GM12878 (cell line): ENCODE measurements around the gene PID1. TPM values are rescaled to one million over a fixed set of nuclear protein-coding genes. Genes with fewer than 3 reads are reported as not detected.

Source experiments
- ATAC-seq: fragments of 200-7000 bp; cut with Tn5 transposase; 3 replicates; pipeline ENCODE4 v1.9.1; 2020; ENCODE audit warnings: mild to moderate bottlenecking, moderate library complexity
- BruUV-seq: library from RNA; stranded (reverse); fragments of 400-500 nt; replicated peaks from 2 replicates; lab custom pipeline; 2021; lab: Mats Ljungman, UMichigan
- CTCF ChIA-PET: fragments of 300-600 bp; sonication (Branson Sonifier 250); formaldehyde crosslinking; extraction: SDS; loops from one replicate; lab custom pipeline; 2021; ENCODE audit warnings: inconsistent platforms; lab: Yijun Ruan, JAX
- POLR2A ChIA-PET: fragments of 350-600 bp; formaldehyde crosslinking; extraction: SDS; loops from one replicate; lab custom pipeline; 2021; ENCODE audit warnings: inconsistent platforms; lab: Charles Lee
- RAD21 ChIA-PET: fragments of 300-600 bp; sonication (Branson Sonifier 250); formaldehyde crosslinking; loops from one replicate; lab custom pipeline; 2023; ENCODE audit warnings: antibody characterized with exemption; ENCODE audit not compliant: unreplicated experiment; lab: Charles Lee
- SMC1A ChIA-PET: fragments of 300-600 bp; sonication (Branson Sonifier 250); formaldehyde crosslinking; loops from one replicate; lab custom pipeline; 2023; ENCODE audit not compliant: unreplicated experiment, uncharacterized antibody; lab: Charles Lee
- DNase-seq: peaks from one replicate; pipeline ENCODE4 v3.0.0-alpha.2; 2011; ENCODE audit warnings: low read depth, low spot score
- FAIRE-seq: peaks from 3 replicates; lab custom pipeline; 2011; peaks lifted over from hg19 to GRCh38; lab: Jason Lieb, UNC
- H2AFZ ChIP-seq: 2 replicates; pipeline ENCODE4 v1.6.0; 2011; ENCODE audit warnings: low read depth, low read length, control low read depth; ENCODE audit not compliant: control insufficient read depth
- H3K27ac ChIP-seq: 2 replicates; pipeline ENCODE4 v1.5.1; 2011; ENCODE audit warnings: control low read depth; ENCODE audit not compliant: control insufficient read depth, insufficient read depth
- H3K27me3 ChIP-seq, 2 experiments: replicated peaks in 1 of 2; 2 replicates each; pipeline versions ENCODE4 v1.6.0 to v1.6.1; 2011; ENCODE audit warnings: low read length in 1 of 2; ENCODE audit not compliant: control insufficient read depth in 2 of 2, insufficient read depth in 2 of 2
- H3K36me3 ChIP-seq, 2 experiments: 2 replicates each; pipeline ENCODE4 v1.5.1; 2011; ENCODE audit warnings: low read length in 1 of 2; ENCODE audit not compliant: control insufficient read depth in 2 of 2, insufficient read depth in 2 of 2
- H3K4me1 ChIP-seq: 2 replicates; pipeline ENCODE4 v1.6.1; 2011; ENCODE audit warnings: mild to moderate bottlenecking, low read length, moderate library complexity, mixed read lengths; ENCODE audit not compliant: control insufficient read depth, insufficient read depth
- H3K4me2 ChIP-seq: 2 replicates; pipeline ENCODE4 v1.6.0; 2011; ENCODE audit warnings: control low read depth; ENCODE audit not compliant: control insufficient read depth, insufficient read depth
- H3K4me3 ChIP-seq: fragments of 200-600 bp; sonication (generic); 2 replicates; pipeline ENCODE4 v1.5.1; 2016
- H3K79me2 ChIP-seq: 2 replicates; pipeline ENCODE4 v1.6.0; 2011; ENCODE audit warnings: low read length; ENCODE audit not compliant: control insufficient read depth, insufficient read depth
- H3K9ac ChIP-seq: 2 replicates; pipeline ENCODE4 v1.8.0; 2011; ENCODE audit warnings: low read length, control low read depth, mixed read lengths; ENCODE audit not compliant: control insufficient read depth, insufficient read depth
- H3K9me3 ChIP-seq: replicated peaks from 3 replicates; pipeline ENCODE4 v1.5.1; 2011; ENCODE audit warnings: mild to moderate bottlenecking, low read length; ENCODE audit not compliant: control insufficient read depth, insufficient read depth
- H4K20me1 ChIP-seq: 2 replicates; pipeline ENCODE4 v1.6.0; 2011; ENCODE audit not compliant: control insufficient read depth, insufficient read depth
- FOXM1 ChIP-seq: IDR thresholded peaks from 2 replicates; pipeline ENCODE4 v1.6.1; 2012; ENCODE audit warnings: low read depth, mild to moderate bottlenecking, inconsistent platforms, low read length, moderate library complexity
- HCFC1 ChIP-seq: fragments of 150-350 bp; IDR thresholded peaks from 2 replicates; pipeline ENCODE4 v1.6.1; 2014; ENCODE audit warnings: low read length
- HDGF ChIP-seq: fragments of 450-650 bp; IDR thresholded peaks from 2 replicates; pipeline ENCODE4 v1.6.1; 2016; ENCODE audit warnings: antibody characterized with exemption
- NFIC ChIP-seq: IDR thresholded peaks from 2 replicates; pipeline ENCODE4 v1.6.1; 2012; ENCODE audit warnings: low read depth, mild to moderate bottlenecking, inconsistent platforms, low read length, moderate library complexity
- STAT3 ChIP-seq: IDR thresholded peaks from 2 replicates; pipeline ENCODE4 v1.6.1; 2011; ENCODE audit warnings: low read depth, low read length, improper control_type of control experiment
- WRNIP1 ChIP-seq: IDR thresholded peaks from 2 replicates; pipeline ENCODE4 v1.6.1; 2011; ENCODE audit warnings: low read depth, low read length, improper control_type of control experiment, borderline replicate concordance
- WGBS: methylation state at CpG from one replicate; pipeline ENCODE4 v1.1.6; 2016; ENCODE audit warnings: low lambda C conversion rate; ENCODE audit not compliant: insufficient replicate concordance, insufficient coverage; ENCODE audit errors: missing lambda C conversion rate; 5-methylcytosine and 5-hydroxymethylcytosine counted together
- in situ Hi-C: fragments of 300-500 bp; cut with MboI; formaldehyde crosslinking; loops from 9 replicates; pipeline ENCODE4 v1.14.3; 2018; ENCODE audit warnings: mixed read lengths
- intact Hi-C: fragments of 100-400 bp; cut with micrococcal nuclease; formaldehyde crosslinking; loops from one replicate; pipeline ENCODE4 v1.14.2; 2022; ENCODE audit not compliant: unreplicated experiment
- polyA plus RNA-seq, 11 experiments: library from polyadenylated mRNA; depleted of rRNA in 4 of 11; unstranded in 6 of 11; stranded (reverse) in 5 of 11; fragments of >200 nt; fragmentation: Nextera tagmentation in 4 of 11; fragmentation: Illumina TruSeq in 1 of 11; extraction: Ambion mirVana in 4 of 11; extraction: Trizol in 1 of 11; gene quantifications; 1 replicate in 1 of 11; 2 replicates in 10 of 11; pipeline versions ENCODE4 v1.2.1 to v1.2.3, GENCODE V29; 2011 to 2016; ENCODE audit warnings: inconsistent platforms in 2 of 11, missing spikeins in 2 of 11, low read depth in 1 of 11
- total RNA-seq, 4 experiments: library from RNA; depleted of rRNA in 3 of 4; stranded (reverse); fragments of >200 nt in 3 of 4; fragmentation: Illumina TruSeq in 1 of 4; extraction: Trizol in 1 of 4; gene quantifications; 2 replicates each; pipeline versions ENCODE4 v1.2.1 to v1.2.3, GENCODE V29; 2013 to 2021
- TF ChIP-seq, protein P1 (sequence below): fragments of 450-650 bp; formaldehyde crosslinking; IDR thresholded peaks from 2 replicates; pipeline ENCODE4 v1.5.0; 2022; ENCODE audit warnings: mild to moderate bottlenecking, missing genetic modification characterization
- TF ChIP-seq, protein P2 (sequence below): fragments of 450-650 bp; IDR thresholded peaks from 2 replicates; pipeline ENCODE4 v1.6.1; 2016; ENCODE audit warnings: mild to moderate bottlenecking
- TF ChIP-seq, protein P3 (sequence below): fragments of 450-650 bp; IDR thresholded peaks from 2 replicates; pipeline ENCODE4 v1.6.1; 2017; ENCODE audit warnings: antibody characterized with exemption, mild to moderate bottlenecking, moderate library complexity
- TF ChIP-seq, protein P4 (sequence below): IDR thresholded peaks from 2 replicates; pipeline ENCODE4 v1.6.1; 2012; ENCODE audit warnings: improper control_type of control experiment, low read depth, low read length; ENCODE audit not compliant: insufficient replicate concordance

The PID1 gene
- total and polyA plus RNA-seq, 10 of the 15 experiments (the other 5 are each of a cell fraction or from before 2014, with no cell fraction given): not detected

DNA sequence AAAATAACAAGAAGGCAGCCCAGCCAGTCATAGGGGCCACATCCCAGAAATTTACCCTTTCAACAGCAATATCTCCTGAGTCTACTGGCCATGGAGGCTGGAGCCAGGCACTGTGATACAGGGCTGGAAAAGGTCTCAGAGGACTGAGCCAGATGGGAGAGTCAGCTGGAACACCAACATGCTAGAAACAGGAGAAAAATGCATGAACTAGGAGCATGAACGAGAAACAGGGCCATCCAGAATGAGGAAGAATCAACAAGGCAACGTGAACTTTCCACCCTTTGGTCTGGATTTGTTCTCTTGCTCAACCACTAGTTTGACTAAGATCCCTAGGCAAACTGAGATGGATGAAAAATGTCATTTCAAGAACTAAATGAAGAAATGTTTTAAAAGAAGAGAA, 13.1 kb downstream of the PID1 start:
- intact Hi-C loops (no loop called here), in situ Hi-C loops (no loop called here)
- H3K9ac ChIP-seq: no peak overlapping the region
- WGBS: 0% methylated on average over 2 of the region's 2 CpGs
- no peak overlapping the region for H2AFZ ChIP-seq
- H3K4me1 ChIP-seq: no peaks in the 10 kb centered on the region
- POLR2A ChIA-PET: no interaction called here
- H3K27me3 ChIP-seq: no peaks in the 10 kb centered on the region
- ATAC-seq (no peak), DNase-seq (no peak), FAIRE-seq (no peak)
- SMC1A ChIA-PET: interaction anchor here (0.6 kb wide), 1 partner anchor 1163 kb away, joined by 3 read pairs; no protein-coding TSS in a partner anchor
- no peaks in the 10 kb centered on the region for H3K9me3 ChIP-seq
- no peak overlapping the region for H3K27ac ChIP-seq
- H3K4me2 ChIP-seq: no peak overlapping the region
- RAD21 ChIA-PET: no interaction called here
- H4K20me1 ChIP-seq: no peaks in the 10 kb centered on the region
- CTCF ChIA-PET: no interaction called here
- H3K79me2 ChIP-seq: no peaks in the 10 kb centered on the region
- BruUV-seq: no TSS peak
- no peaks in the 10 kb centered on the region for H3K36me3 ChIP-seq
- H3K4me3 ChIP-seq: no peak overlapping the region
- no peak for TF ChIP-seq FOXM1
- TF ChIP-seq, protein P1, sequence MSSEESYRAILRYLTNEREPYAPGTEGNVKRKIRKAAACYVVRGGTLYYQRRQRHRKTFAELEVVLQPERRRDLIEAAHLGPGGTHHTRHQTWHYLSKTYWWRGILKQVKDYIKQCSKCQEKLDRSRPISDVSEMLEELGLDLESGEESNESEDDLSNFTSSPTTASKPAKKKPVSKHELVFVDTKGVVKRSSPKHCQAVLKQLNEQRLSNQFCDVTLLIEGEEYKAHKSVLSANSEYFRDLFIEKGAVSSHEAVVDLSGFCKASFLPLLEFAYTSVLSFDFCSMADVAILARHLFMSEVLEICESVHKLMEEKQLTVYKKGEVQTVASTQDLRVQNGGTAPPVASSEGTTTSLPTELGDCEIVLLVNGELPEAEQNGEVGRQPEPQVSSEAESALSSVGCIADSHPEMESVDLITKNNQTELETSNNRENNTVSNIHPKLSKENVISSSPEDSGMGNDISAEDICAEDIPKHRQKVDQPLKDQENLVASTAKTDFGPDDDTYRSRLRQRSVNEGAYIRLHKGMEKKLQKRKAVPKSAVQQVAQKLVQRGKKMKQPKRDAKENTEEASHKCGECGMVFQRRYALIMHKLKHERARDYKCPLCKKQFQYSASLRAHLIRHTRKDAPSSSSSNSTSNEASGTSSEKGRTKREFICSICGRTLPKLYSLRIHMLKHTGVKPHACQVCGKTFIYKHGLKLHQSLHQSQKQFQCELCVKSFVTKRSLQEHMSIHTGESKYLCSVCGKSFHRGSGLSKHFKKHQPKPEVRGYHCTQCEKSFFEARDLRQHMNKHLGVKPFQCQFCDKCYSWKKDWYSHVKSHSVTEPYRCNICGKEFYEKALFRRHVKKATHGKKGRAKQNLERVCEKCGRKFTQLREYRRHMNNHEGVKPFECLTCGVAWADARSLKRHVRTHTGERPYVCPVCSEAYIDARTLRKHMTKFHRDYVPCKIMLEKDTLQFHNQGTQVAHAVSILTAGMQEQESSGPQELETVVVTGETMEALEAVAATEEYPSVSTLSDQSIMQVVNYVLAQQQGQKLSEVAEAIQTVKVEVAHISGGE: no peak
- TF ChIP-seq WRNIP1: no peak
- no peak for TF ChIP-seq HDGF
- TF ChIP-seq, protein P2, sequence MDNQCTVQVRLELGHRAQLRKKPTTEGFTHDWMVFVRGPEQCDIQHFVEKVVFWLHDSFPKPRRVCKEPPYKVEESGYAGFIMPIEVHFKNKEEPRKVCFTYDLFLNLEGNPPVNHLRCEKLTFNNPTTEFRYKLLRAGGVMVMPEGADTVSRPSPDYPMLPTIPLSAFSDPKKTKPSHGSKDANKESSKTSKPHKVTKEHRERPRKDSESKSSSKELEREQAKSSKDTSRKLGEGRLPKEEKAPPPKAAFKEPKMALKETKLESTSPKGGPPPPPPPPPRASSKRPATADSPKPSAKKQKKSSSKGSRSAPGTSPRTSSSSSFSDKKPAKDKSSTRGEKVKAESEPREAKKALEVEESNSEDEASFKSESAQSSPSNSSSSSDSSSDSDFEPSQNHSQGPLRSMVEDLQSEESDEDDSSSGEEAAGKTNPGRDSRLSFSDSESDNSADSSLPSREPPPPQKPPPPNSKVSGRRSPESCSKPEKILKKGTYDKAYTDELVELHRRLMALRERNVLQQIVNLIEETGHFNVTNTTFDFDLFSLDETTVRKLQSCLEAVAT: no peak
- TF ChIP-seq, protein P3, sequence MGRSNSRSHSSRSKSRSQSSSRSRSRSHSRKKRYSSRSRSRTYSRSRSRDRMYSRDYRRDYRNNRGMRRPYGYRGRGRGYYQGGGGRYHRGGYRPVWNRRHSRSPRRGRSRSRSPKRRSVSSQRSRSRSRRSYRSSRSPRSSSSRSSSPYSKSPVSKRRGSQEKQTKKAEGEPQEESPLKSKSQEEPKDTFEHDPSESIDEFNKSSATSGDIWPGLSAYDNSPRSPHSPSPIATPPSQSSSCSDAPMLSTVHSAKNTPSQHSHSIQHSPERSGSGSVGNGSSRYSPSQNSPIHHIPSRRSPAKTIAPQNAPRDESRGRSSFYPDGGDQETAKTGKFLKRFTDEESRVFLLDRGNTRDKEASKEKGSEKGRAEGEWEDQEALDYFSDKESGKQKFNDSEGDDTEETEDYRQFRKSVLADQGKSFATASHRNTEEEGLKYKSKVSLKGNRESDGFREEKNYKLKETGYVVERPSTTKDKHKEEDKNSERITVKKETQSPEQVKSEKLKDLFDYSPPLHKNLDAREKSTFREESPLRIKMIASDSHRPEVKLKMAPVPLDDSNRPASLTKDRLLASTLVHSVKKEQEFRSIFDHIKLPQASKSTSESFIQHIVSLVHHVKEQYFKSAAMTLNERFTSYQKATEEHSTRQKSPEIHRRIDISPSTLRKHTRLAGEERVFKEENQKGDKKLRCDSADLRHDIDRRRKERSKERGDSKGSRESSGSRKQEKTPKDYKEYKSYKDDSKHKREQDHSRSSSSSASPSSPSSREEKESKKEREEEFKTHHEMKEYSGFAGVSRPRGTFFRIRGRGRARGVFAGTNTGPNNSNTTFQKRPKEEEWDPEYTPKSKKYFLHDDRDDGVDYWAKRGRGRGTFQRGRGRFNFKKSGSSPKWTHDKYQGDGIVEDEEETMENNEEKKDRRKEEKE: no peak
- TF ChIP-seq NFIC: no peak
- TF ChIP-seq, protein P4, sequence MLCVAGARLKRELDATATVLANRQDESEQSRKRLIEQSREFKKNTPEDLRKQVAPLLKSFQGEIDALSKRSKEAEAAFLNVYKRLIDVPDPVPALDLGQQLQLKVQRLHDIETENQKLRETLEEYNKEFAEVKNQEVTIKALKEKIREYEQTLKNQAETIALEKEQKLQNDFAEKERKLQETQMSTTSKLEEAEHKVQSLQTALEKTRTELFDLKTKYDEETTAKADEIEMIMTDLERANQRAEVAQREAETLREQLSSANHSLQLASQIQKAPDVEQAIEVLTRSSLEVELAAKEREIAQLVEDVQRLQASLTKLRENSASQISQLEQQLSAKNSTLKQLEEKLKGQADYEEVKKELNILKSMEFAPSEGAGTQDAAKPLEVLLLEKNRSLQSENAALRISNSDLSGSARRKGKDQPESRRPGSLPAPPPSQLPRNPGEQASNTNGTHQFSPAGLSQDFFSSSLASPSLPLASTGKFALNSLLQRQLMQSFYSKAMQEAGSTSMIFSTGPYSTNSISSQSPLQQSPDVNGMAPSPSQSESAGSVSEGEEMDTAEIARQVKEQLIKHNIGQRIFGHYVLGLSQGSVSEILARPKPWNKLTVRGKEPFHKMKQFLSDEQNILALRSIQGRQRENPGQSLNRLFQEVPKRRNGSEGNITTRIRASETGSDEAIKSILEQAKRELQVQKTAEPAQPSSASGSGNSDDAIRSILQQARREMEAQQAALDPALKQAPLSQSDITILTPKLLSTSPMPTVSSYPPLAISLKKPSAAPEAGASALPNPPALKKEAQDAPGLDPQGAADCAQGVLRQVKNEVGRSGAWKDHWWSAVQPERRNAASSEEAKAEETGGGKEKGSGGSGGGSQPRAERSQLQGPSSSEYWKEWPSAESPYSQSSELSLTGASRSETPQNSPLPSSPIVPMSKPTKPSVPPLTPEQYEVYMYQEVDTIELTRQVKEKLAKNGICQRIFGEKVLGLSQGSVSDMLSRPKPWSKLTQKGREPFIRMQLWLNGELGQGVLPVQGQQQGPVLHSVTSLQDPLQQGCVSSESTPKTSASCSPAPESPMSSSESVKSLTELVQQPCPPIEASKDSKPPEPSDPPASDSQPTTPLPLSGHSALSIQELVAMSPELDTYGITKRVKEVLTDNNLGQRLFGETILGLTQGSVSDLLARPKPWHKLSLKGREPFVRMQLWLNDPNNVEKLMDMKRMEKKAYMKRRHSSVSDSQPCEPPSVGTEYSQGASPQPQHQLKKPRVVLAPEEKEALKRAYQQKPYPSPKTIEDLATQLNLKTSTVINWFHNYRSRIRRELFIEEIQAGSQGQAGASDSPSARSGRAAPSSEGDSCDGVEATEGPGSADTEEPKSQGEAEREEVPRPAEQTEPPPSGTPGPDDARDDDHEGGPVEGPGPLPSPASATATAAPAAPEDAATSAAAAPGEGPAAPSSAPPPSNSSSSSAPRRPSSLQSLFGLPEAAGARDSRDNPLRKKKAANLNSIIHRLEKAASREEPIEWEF: no peak
- no peak for TF ChIP-seq STAT3
- no peak for TF ChIP-seq HCFC1
